AG09309 (cell line): ENCODE data around the gene TM4SF4.
"Not testable (repeated sequence)": the region's sequence is repeated elsewhere in the genome, so short reads cannot be mapped to it uniquely, and the experiment has no call there.

Source experiments
- DNase-seq: peaks from one replicate; pipeline ENCODE4 v3.0.0-alpha.2; 2010; ENCODE audit warnings: low read depth
- H3K4me3 ChIP-seq: 2 replicates; pipeline ENCODE4 v1.5.1; 2011; ENCODE audit warnings: mild to moderate bottlenecking, low read depth, low read length, moderate library complexity; ENCODE audit not compliant: control insufficient read depth
- CTCF ChIP-seq: IDR thresholded peaks from 2 replicates; pipeline ENCODE4 v1.5.1; 2011; ENCODE audit warnings: mild to moderate bottlenecking, low read depth, low read length, inconsistent platforms; ENCODE audit not compliant: insufficient read depth, control insufficient read depth; ENCODE audit errors: missing control alignments

Gene TM4SF4

GRCh38 chr3:149442851-149443544 is 31.5 kb upstream of the TM4SF4 start:
- no peak overlapping the region for H3K4me3 ChIP-seq
- peak; percentile 59 for DNase-seq
- no peak for TF ChIP-seq CTCF

- TF ChIP-seq CTCF: no peak
- DNase-seq: no peak
- H3K4me3 ChIP-seq: no peak overlapping the region
These were observed 31.0 kb upstream of the TM4SF4 start for GRCh38 chr3:149443545-149443912.

- not testable (repeated sequence) for DNase-seq, H3K4me3 ChIP-seq
These were observed 29.6 kb upstream of the TM4SF4 start for GRCh38 chr3:149444867-149445266.

- H3K4me3 ChIP-seq: no peak overlapping the region
- TF ChIP-seq CTCF: no peak
- peak; percentile 54 for DNase-seq
These were observed 26.1 kb upstream of the TM4SF4 start for GRCh38 chr3:149448331-149448831.

- TF ChIP-seq CTCF: no peak
- no peak overlapping the region for H3K4me3 ChIP-seq
- DNase-seq: no peak
These were observed 25.3 kb upstream of the TM4SF4 start for GRCh38 chr3:149449182-149449581.

- no peak for TF ChIP-seq CTCF
- DNase-seq: no peak
These were observed 24.7 kb upstream of the TM4SF4 start for GRCh38 chr3:149449799-149450198.

GRCh38 chr3:149450281-149450680 is 24.2 kb upstream of the TM4SF4 start:
- no peak for DNase-seq
- no peak for TF ChIP-seq CTCF
- H3K4me3 ChIP-seq: no peak overlapping the region

More at GRCh38 chr3:149449799-149450198, 24.7 kb upstream of the TM4SF4 start:
- no peak overlapping the region for H3K4me3 ChIP-seq
